ENCODE results near the gene CDK13. TPM values are rescaled to one million over a fixed set of nuclear protein-coding genes. Genes with fewer than 3 reads are reported as not detected.

The CDK13 gene
- total RNA-seq, 1 experiment from 2014 or later, result 52.2 TPM

GRCh38 chr7:40041456-40041855, 91.4 kb downstream of the CDK13 start:
- no peak overlapping the region for H2BK120ac ChIP-seq (ENCODE audit: low read depth, low read length, poor library complexity, severe bottlenecking)
- no peak overlapping the region for H4K91ac ChIP-seq (ENCODE audit: insufficient read length, low read depth, low read length)
- no peak overlapping the region for H2AK5ac ChIP-seq (ENCODE audit: insufficient read length, low read length)
- H3K9me3 ChIP-seq (ENCODE audit: control insufficient read depth, low read depth, low read length), result no peaks in the 10 kb centered on the region
- H2BK15ac ChIP-seq (ENCODE audit: low read depth, low read length), result no peak overlapping the region
- peaks cover 4 to 18% (median 16%) of the 10 kb centered on the region in 3 experiments for H3K36me3 Mint-ChIP-seq (ENCODE audit: insufficient read depth in 1 of 3, low read depth in 3 of 3)
- no peak overlapping the region for H2AFZ ChIP-seq (ENCODE audit: low read length)
- no peak overlapping the region for H3K4me3 Mint-ChIP-seq
- H2BK5ac ChIP-seq (ENCODE audit: insufficient read length, low read length), result no peak overlapping the region
- no peak overlapping the region for H3T11ph ChIP-seq (ENCODE audit: low read length)
- peaks cover 0 to 5% of the 10 kb centered on the region in 2 experiments; a peak in 1 of 5 replicates for H3K9me3 Mint-ChIP-seq
- H3K23ac ChIP-seq (ENCODE audit: insufficient read length, low read depth, low read length), result no peak overlapping the region
- H2BK12ac ChIP-seq (ENCODE audit: insufficient read length, low read depth, low read length), result no peak overlapping the region
- no peak overlapping the region for H3K4ac ChIP-seq (ENCODE audit: low read depth, low read length)
- no peaks in the 10 kb centered on the region for H4K20me1 ChIP-seq (ENCODE audit: control insufficient read depth, insufficient read depth, insufficient read length)
- H3K27ac Mint-ChIP-seq, result 0 out of 7 replicates have a peak overlapping the region, but pooled peaks of 1 of the 3 experiments have one; percentile 40
- no peak overlapping the region for H3K27ac ChIP-seq (ENCODE audit: insufficient read length, low read depth, low read length)
- no peak overlapping the region for H3K56ac ChIP-seq (ENCODE audit: insufficient read length, low read depth, low read length)
- H3K9ac ChIP-seq (ENCODE audit: extremely low read depth, insufficient read length, low read length), result no peak overlapping the region
- no peaks in the 10 kb centered on the region for H3K4me1 ChIP-seq (ENCODE audit: insufficient read depth, low read length)
- H3K79me1 ChIP-seq (ENCODE audit: insufficient read depth, low read depth, low read length, poor library complexity, severe bottlenecking), result no peaks in the 10 kb centered on the region
- H4K5ac ChIP-seq (ENCODE audit: insufficient read length, low read depth, low read length), result no peak overlapping the region
- no peaks in the 10 kb centered on the region for H3K27me3 ChIP-seq (ENCODE audit: insufficient read depth, low read length)
- no peaks in the 10 kb centered on the region for H3K79me2 ChIP-seq (ENCODE audit: insufficient read depth, low read length)
- no peak overlapping the region for H4K8ac ChIP-seq (replicated peaks; ENCODE audit: insufficient read length, low read depth, low read length)
- no peak overlapping the region for H3K18ac ChIP-seq (ENCODE audit: insufficient read length, low read depth, low read length)
- no peak overlapping the region for H3K14ac ChIP-seq (ENCODE audit: insufficient read depth, low read length)
- no peak for TF ChIP-seq CTCF (conservative IDR thresholded peaks at IDR 0.05)
- H3K4me2 ChIP-seq (ENCODE audit: insufficient read depth, insufficient read length, low read length), result no peak overlapping the region
- no CpG with 5 or more reads among the region's 2 CpGs for WGBS (ENCODE audit: extremely low coverage, insufficient read length, low lambda C conversion rate)
- no peak for DNase-seq
- H3K27me3 Mint-ChIP-seq (ENCODE audit: low read depth), result no peaks in the 10 kb centered on the region
- H2BK20ac ChIP-seq (ENCODE audit: low read depth, low read length, poor library complexity, severe bottlenecking), result no peak overlapping the region
- H3K23me2 ChIP-seq (ENCODE audit: insufficient read length, low read depth, low read length, poor library complexity, severe bottlenecking), result no peaks in the 10 kb centered on the region
- no peaks in the 10 kb centered on the region for H3K4me1 Mint-ChIP-seq
